Parathyroid adenoma (tissue), 2 donors: Measurements from ENCODE around the gene ZNF12.

ENCODE experiments used
- H2AFZ ChIP-seq: fragments of 300-600 bp; sonication (generic); one replicate; pipeline ENCODE4 v1.7.0; 2017; ENCODE audit warnings: antibody characterized with exemption, mild to moderate bottlenecking
- H3K27ac ChIP-seq: fragments of 300-600 bp; sonication (generic); one replicate; pipeline ENCODE4 v1.7.0; 2017
- H3K27me3 ChIP-seq: fragments of 300-600 bp; sonication (generic); one replicate; pipeline ENCODE4 v1.7.0; 2017; ENCODE audit warnings: low read length; ENCODE audit not compliant: control insufficient read depth, insufficient read depth
- H3K36me3 ChIP-seq: fragments of 300-600 bp; sonication (generic); one replicate; pipeline ENCODE4 v1.7.0; 2017; ENCODE audit warnings: low read length; ENCODE audit not compliant: control insufficient read depth, insufficient read depth
- H3K4me1 ChIP-seq: fragments of 300-600 bp; sonication (generic); one replicate; pipeline ENCODE4 v1.7.0; 2017; ENCODE audit warnings: control low read depth
- H3K4me2 ChIP-seq: fragments of 300-600 bp; sonication (generic); one replicate; pipeline ENCODE4 v1.7.0; 2017; ENCODE audit warnings: low read length
- H3K4me3 ChIP-seq: fragments of 300-600 bp; sonication (generic); one replicate; pipeline ENCODE4 v1.7.0; 2017; ENCODE audit warnings: low read depth, low read length
- H3K79me2 ChIP-seq: fragments of 300-600 bp; sonication (generic); one replicate; pipeline ENCODE4 v1.7.0; 2017; ENCODE audit warnings: control low read depth
- H3K9ac ChIP-seq: fragments of 300-600 bp; sonication (generic); one replicate; pipeline ENCODE4 v1.7.0; 2017; ENCODE audit warnings: mild to moderate bottlenecking
- H3K9me3 ChIP-seq: fragments of 300-600 bp; sonication (generic); one replicate; pipeline ENCODE4 v1.7.0; 2017; ENCODE audit warnings: low read length; ENCODE audit not compliant: control insufficient read depth
- CTCF ChIP-seq: fragments of 300-600 bp; sonication (generic); IDR thresholded peaks from one replicate; pipeline ENCODE4 v1.7.0; 2017; ENCODE audit warnings: antibody characterized with exemption, mild to moderate bottlenecking
- donor health status: primary hyperparathyroidism.

Gene ZNF12

GRCh38 chr7:6642239-6642839 is 64.4 kb downstream of the ZNF12 start:
- no peak overlapping the region for H3K4me2 ChIP-seq
- no peaks in the 10 kb centered on the region for H3K36me3 ChIP-seq
- H3K27me3 ChIP-seq = no peaks in the 10 kb centered on the region
- H3K4me3 ChIP-seq = no peak overlapping the region
- H3K9ac ChIP-seq = no peak overlapping the region
- no peak overlapping the region for H3K27ac ChIP-seq
- peaks cover 5% of the 10 kb centered on the region for H3K79me2 ChIP-seq
- peaks cover 8% of the 10 kb centered on the region for H3K4me1 ChIP-seq
- no peak for TF ChIP-seq CTCF
- H3K9me3 ChIP-seq = no peaks in the 10 kb centered on the region
- no peak overlapping the region for H2AFZ ChIP-seq

- H3K27ac ChIP-seq = no peak overlapping the region
- no peaks in the 10 kb centered on the region for H3K36me3 ChIP-seq
- no peak for TF ChIP-seq CTCF
- no peak overlapping the region for H3K4me2 ChIP-seq
- H3K9ac ChIP-seq = no peak overlapping the region
- no peaks in the 10 kb centered on the region for H3K27me3 ChIP-seq
- H3K79me2 ChIP-seq = peaks cover 8% of the 10 kb centered on the region
- no peaks in the 10 kb centered on the region for H3K9me3 ChIP-seq
- no peak overlapping the region for H3K4me3 ChIP-seq
- H2AFZ ChIP-seq = no peak overlapping the region
- H3K4me1 ChIP-seq = peaks cover 8% of the 10 kb centered on the region
These were observed 65.3 kb downstream of the ZNF12 start for GRCh38 chr7:6641305-6642035.

- Histone ChIP-seq H3K9ac (no peak overlapping the region), H3K79me2 (peaks cover 8% of the 10 kb centered on the region), H3K9me3 (no peaks in the 10 kb centered on the region), H2AFZ (no peak overlapping the region), H3K4me1 (peaks cover 8% of the 10 kb centered on the region), H3K4me2 (no peak overlapping the region), H3K27me3 (no peaks in the 10 kb centered on the region), H3K36me3 (no peaks in the 10 kb centered on the region), H3K27ac (no peak overlapping the region), H3K4me3 (no peak overlapping the region)
- no peak for TF ChIP-seq CTCF
These were observed 66.5 kb downstream of the ZNF12 start for GRCh38 chr7:6640246-6640721.

- H3K9me3 ChIP-seq = no peaks in the 10 kb centered on the region
- no peak for TF ChIP-seq CTCF
- H3K79me2 ChIP-seq = peaks cover 8% of the 10 kb centered on the region
- H3K4me1 ChIP-seq = peaks cover 8% of the 10 kb centered on the region
- H3K9ac ChIP-seq = no peak overlapping the region
- no peaks in the 10 kb centered on the region for H3K36me3 ChIP-seq
- no peak overlapping the region for H2AFZ ChIP-seq
- no peak overlapping the region for H3K4me2 ChIP-seq
- H3K4me3 ChIP-seq = no peak overlapping the region
- no peaks in the 10 kb centered on the region for H3K27me3 ChIP-seq
- H3K27ac ChIP-seq = no peak overlapping the region
These were observed 67.1 kb downstream of the ZNF12 start for GRCh38 chr7:6639627-6640026.
